Measurements from ENCODE around the gene CP.
"Not testable (repeated sequence)": the region's sequence is repeated elsewhere in the genome, so short reads cannot be mapped to it uniquely, and the experiment has no call there.

CP gene
- total RNA-seq: 0 to 0.04 reads per million in 2 donors

DNA sequence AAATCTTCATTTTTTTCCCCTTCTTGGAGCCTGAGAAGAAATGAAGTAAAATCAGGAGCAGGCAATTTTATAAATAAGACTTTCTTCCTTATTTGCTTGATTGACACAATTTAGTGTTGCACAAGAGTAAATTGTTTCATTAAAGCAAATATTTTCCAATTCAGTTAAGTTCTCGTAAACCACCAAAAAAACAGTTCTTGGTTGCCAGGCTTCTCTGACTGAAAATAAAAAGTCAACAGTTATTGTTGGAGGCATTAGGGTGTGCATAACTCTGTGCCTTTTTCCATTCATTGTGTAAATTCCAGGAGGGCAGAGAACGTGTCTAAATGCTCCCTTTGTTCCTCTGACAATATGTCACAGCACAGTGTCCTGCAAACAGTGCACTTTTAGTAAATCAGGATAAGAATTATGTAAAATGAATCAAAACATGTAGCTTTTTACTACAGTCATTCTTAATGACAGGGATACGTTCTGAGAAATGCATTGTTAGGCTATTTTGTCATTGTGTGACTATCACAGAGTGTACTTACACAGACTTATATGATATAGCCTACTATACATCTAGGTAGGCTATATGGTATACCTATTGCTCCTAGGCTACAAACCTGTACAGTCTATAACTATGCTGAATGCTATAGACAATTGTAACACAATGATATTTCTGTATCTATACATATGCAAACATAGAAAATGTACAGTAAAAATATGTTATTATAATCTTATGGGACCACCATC is at the start of gene CP:
Gene CP, minus strand, starts transcription at position 47 of the 735 bp plus-strand sequence. Its CDS starts 37 bp downstream, at position 10.
- no peak for DNase-seq

GRCh38 chr3:149270180-149270579 is 48.6 kb upstream of the CP start:
- no peak for DNase-seq

- DNase-seq: no peak
These were observed 48.1 kb upstream of the CP start for GRCh38 chr3:149269687-149270086.

DNA sequence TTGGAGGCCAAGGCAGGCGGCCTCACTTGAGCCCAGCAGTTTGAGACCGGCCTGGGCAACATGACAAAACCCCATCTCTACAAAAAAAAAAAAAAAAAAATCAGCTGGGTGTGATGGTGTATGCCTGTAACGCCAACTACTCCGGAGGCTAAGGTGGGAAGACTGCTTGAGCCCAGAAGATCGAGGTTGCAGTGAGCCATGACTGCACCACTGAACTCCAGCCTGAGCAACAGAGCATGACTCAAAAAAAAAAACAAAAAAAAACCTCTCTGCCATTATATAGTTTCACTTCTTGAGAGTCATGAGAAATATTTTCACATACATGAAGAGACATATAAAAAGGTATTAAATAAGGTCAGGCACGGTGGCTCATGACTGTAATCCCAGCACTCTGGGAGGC is 45.9 kb upstream of the CP start:
- DNase-seq: no peak

DNA sequence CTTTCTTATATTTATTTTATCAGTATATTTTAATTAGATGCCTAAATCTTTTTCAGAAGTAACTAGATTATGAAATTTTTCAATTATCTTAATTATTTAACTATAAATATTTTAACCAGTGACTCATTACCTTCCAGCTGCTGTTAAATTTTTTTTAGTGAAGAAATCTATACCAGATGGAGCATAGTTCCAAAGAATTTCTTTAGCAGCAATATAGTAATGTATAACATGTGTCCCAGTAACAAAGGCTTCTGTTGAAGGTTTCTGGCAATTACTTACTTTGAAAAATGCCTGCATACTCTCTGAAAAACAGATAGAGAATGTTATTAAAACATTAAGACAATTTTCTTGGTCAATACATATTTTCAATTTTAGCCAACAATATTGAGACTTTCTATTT is 45.1 kb upstream of the CP start:
- no peak for DNase-seq

DNA sequence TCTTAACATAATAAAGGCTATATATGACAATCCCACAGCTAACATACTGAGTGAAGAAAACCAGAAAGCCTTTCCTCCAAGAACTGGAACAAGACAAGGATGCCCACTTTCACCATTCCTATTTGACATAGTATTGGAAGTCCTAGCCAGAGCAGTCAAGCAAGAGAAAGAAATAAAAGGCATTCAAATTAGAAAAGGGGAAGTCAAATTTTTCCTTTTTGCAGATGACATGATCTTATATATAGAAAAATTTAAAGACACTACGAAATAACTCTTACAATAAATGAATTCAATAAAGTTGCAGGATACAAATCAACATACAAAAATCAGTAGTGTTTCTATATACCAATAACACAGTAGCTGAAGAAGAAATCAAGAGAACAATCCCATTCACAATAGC is 42.2 kb upstream of the CP start:
- DNase-seq: no peak

- DNase-seq: no peak
These were observed 37.1 kb upstream of the CP start for GRCh38 chr3:149258714-149259113.

DNA sequence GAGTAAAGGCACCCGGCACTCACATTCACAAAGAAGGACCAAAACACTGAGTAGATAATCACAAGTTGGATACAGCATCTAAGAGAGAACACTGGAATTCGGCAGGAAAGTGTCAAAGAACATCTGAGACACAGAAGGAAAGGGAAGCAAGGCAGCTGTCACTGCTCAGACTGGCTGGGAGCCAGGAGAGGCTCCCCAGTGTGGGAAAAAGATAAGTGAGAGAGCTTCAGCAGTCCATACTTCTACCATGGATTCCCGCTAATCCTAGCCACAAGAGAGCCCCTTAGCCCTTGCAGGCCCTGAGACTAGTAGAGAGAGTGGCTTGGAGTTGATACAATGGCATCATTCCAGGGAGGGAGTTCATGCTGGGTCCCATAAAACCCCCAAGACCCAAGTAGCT is 36.7 kb upstream of the CP start:
- no peak for DNase-seq

- no peak for DNase-seq
These were observed 30.6 kb upstream of the CP start for GRCh38 chr3:149252272-149252671.

GRCh38 chr3:149251186-149251585 is 29.6 kb upstream of the CP start:
- no peak for DNase-seq

- no peak for DNase-seq
These were observed 26.5 kb upstream of the CP start for GRCh38 chr3:149247929-149248691.

DNA sequence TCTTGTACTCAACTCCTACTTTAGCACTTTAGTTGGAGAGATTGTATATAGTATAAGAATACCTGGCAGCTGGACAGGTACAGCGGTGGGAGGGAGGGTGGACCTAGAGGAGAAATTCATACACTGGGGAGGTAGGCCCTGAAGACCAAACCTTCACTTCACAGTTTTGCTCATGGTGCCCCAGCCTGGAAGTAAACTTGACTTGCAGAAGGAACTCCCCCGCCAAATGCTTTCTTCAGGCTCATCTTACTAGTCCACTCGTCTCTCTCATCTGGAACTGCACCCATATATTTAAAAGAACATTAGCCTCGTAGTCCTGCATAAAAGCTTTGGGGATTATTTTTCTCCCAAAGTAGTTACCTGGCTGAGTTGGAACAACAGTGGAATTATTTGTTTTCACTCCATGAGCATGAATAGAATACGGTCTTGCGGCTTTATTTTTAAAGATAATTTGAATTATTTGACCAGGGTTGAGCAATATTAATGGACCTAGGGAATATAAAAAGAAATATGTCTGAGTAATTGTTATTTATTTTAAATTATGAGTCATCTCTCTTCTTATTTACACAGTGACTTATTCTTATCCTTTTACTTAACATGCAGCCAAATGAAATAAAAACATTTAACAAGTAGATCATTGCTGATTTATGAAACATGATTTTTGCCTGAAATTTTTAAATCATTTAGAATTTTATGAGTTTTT is 25.5 kb upstream of the CP start:
- DNase-seq: no peak

- no peak for DNase-seq
These were observed 24.3 kb upstream of the CP start for GRCh38 chr3:149245738-149246451.

- no peak for DNase-seq
These were observed 21.9 kb upstream of the CP start for GRCh38 chr3:149243540-149243939.

GRCh38 chr3:149239357-149239936 is 17.8 kb upstream of the CP start:
- no peak for DNase-seq

GRCh38 chr3:149238268-149238667 is 16.6 kb upstream of the CP start:
- DNase-seq: not testable (repeated sequence)

- no peak for DNase-seq
These were observed 14.2 kb upstream of the CP start for GRCh38 chr3:149235599-149236424.

GRCh38 chr3:149234671-149235245 is 13.1 kb upstream of the CP start:
- DNase-seq: no peak

DNA sequence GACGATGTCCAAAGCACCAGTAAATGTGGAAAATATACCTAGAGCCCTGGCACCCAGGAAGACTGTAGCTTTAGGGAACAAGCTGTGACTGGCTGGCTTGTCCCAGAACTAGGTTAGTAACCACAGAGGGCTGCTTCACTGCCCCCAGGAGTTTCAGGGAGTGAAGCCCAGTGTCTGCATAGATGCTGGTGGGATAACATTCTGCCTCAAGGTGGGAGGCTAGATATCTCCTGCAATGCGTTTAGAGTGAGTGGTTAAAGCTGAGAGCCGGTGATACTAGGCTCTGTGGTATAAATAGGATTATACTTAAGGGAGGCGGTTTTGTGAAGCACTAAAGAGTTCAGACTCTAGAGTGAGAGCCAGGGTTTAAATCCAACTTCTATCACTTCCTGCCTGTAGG is 11.7 kb upstream of the CP start:
- no peak for DNase-seq

GRCh38 chr3:149231871-149232270 is 10.2 kb upstream of the CP start:
- DNase-seq: no peak

DNA sequence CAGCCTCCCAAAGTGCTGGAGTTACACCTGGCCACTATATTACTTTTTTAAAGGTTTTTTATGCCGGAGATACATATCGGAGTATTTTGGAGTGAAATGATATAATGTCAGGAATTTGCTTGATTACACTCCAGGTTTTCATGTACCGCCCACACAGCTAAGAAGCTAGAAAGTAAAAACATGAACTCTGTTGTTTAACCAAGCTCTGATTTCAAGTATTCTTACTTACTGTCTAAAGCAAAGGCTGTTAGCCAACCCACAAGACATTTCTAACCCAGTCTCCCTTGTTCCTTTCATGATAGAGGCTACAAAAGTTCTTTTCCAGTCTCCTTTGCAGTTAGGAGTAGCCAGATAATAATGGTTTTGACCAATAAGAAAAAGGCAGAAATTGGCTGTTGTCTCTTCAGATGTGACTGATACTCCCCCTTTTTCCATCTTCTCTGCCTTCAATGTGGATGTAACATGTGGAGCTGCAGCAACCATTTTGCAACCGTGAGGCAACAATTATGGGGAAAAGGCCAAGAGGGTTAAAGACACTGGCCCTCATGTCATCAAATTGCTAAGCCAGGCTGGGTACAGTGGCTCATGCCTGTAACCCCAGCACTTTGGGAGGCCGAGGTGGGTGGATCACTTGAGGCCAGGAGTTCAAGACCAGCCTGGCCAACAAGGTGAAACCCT is 6.1 kb upstream of the CP start:
- no peak for DNase-seq
